Stimulated activated CD8-positive, alpha-beta memory T cell treated with anti-CD3 and anti-CD28 coated beads, Interleukin-7, amount 100 ng/mL, for 48 hours (primary cell): ENCODE data around the gene GLIS2.

Experiments
- DNase-seq, 2 donors: peaks; one replicate each; pipeline ENCODE4 v3.0.0-alpha.2; 2020; ENCODE audit warnings: low read depth in 1 of 2; ENCODE audit errors: extremely low read depth in 1 of 2

GLIS2 gene

GRCh38 chr16:4367393-4367856 lies 51.6 kb downstream of the GLIS2 start:
- DNase-seq = no peak

- no peak for DNase-seq
Observed at GRCh38 chr16:4369007-4369733, 53.3 kb downstream of the GLIS2 start.

GRCh38 chr16:4370151-4370550 lies 54.3 kb downstream of the GLIS2 start:
- DNase-seq = no peak

GRCh38 chr16:4370570-4371356 lies 54.9 kb downstream of the GLIS2 start:
- no peak for DNase-seq

GRCh38 chr16:4371357-4372000 lies 55.6 kb downstream of the GLIS2 start, which contains the start of gene VASN:
VASN (plus strand) TSS chr16:4371848; CDS start chr16:4380878, 9,030 bp downstream.
- DNase-seq = peak; percentile 34 to 41

- DNase-seq = no peak
Observed at GRCh38 chr16:4372001-4372577, 56.2 kb downstream of the GLIS2 start.

GRCh38 chr16:4372578-4373355 lies 56.9 kb downstream of the GLIS2 start:
- DNase-seq = no peak

- DNase-seq = no peak
Observed at GRCh38 chr16:4373356-4373908, 57.6 kb downstream of the GLIS2 start.

- DNase-seq = no peak
Observed at GRCh38 chr16:4373909-4374742, 58.3 kb downstream of the GLIS2 start.

- DNase-seq = no peak
Observed at GRCh38 chr16:4375717-4376116, 59.9 kb downstream of the GLIS2 start.

GRCh38 chr16:4376126-4376892 lies 60.4 kb downstream of the GLIS2 start:
- no peak for DNase-seq

GRCh38 chr16:4376893-4377572 lies 61.2 kb downstream of the GLIS2 start:
- no peak for DNase-seq

GRCh38 chr16:4377573-4378154 lies 61.8 kb downstream of the GLIS2 start:
- no peak for DNase-seq

GRCh38 chr16:4378161-4378666 lies 62.3 kb downstream of the GLIS2 start:
- no peak for DNase-seq

- DNase-seq = no peak
Observed at GRCh38 chr16:4378999-4379690, 63.3 kb downstream of the GLIS2 start.

- no peak for DNase-seq
Observed at GRCh38 chr16:4380119-4381063, 64.5 kb downstream of the GLIS2 start.
